Measurements from ENCODE around the gene HACD2. TPM values are rescaled to one million over a fixed set of nuclear protein-coding genes. Genes with fewer than 3 reads are reported as not detected.

The HACD2 gene
- polyA plus RNA-seq, 2 of the 4 experiments (the other 2 are of a cell fraction) = 41.8 to 97.7 TPM

DNA sequence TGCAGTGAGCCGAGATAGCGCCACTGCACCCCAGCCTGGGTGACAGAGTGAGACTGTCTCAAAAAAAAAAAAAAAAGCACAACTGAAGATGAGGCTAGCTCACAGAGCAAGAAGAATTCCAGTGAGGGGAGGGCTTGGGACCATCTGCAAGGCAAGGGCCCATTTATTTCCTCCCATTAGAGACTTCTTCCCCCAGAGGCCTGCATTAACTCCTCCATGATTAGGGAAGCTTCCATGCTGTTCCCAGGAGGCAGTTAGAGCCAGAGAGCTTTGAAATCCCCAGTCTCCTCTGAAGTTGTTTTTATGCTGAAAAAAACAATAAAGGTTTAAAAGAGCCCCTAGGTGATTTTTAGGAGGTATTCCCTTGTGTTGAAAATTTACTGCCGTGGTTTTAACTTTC, 81.7 kb downstream of the HACD2 start:
- Histone ChIP-seq H3K4me2 (no peak overlapping the region), H3K4me1 (no peaks in the 10 kb centered on the region), H3K4me3 (no peak overlapping the region), H3K27ac (no peak overlapping the region), H3K9me3 (no peaks in the 10 kb centered on the region)
- WGBS (ENCODE audit: missing lambda C conversion rate) = 92% methylated on average over 3 of the region's 3 CpGs
- no peak for ATAC-seq
- no peak for DNase-seq (ENCODE audit: low read depth in 1 of 2, low spot score in 1 of 2)
- no peak for TF ChIP-seq ZSCAN20 (CRISPR knock-in tag; IDR thresholded peaks at IDR 0.05)
- TF ChIP-seq, protein P1, sequence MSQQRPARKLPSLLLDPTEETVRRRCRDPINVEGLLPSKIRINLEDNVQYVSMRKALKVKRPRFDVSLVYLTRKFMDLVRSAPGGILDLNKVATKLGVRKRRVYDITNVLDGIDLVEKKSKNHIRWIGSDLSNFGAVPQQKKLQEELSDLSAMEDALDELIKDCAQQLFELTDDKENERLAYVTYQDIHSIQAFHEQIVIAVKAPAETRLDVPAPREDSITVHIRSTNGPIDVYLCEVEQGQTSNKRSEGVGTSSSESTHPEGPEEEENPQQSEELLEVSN (IDR thresholded peaks at IDR 0.05; ENCODE audit: borderline replicate concordance, low read depth) = no peak
- TF ChIP-seq EHMT2 (IDR thresholded peaks at IDR 0.05; ENCODE audit: low read depth) = no peak
- TF ChIP-seq JUNB (IDR thresholded peaks at IDR 0.05) = no peak
- TF ChIP-seq, protein P2, sequence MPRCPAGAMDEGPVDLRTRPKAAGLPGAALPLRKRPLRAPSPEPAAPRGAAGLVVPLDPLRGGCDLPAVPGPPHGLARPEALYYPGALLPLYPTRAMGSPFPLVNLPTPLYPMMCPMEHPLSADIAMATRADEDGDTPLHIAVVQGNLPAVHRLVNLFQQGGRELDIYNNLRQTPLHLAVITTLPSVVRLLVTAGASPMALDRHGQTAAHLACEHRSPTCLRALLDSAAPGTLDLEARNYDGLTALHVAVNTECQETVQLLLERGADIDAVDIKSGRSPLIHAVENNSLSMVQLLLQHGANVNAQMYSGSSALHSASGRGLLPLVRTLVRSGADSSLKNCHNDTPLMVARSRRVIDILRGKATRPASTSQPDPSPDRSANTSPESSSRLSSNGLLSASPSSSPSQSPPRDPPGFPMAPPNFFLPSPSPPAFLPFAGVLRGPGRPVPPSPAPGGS (IDR thresholded peaks at IDR 0.05) = no peak
- TF ChIP-seq NR3C1 (IDR thresholded peaks at IDR 0.05) = no peak
- TF ChIP-seq, protein P3, sequence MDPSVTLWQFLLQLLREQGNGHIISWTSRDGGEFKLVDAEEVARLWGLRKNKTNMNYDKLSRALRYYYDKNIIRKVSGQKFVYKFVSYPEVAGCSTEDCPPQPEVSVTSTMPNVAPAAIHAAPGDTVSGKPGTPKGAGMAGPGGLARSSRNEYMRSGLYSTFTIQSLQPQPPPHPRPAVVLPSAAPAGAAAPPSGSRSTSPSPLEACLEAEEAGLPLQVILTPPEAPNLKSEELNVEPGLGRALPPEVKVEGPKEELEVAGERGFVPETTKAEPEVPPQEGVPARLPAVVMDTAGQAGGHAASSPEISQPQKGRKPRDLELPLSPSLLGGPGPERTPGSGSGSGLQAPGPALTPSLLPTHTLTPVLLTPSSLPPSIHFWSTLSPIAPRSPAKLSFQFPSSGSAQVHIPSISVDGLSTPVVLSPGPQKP (IDR thresholded peaks at IDR 0.05; ENCODE audit: low read depth, low read length) = no peak
- TF ChIP-seq EHF (CRISPR knock-in tag; IDR thresholded peaks at IDR 0.05) = no peak
- TF ChIP-seq, protein P4, sequence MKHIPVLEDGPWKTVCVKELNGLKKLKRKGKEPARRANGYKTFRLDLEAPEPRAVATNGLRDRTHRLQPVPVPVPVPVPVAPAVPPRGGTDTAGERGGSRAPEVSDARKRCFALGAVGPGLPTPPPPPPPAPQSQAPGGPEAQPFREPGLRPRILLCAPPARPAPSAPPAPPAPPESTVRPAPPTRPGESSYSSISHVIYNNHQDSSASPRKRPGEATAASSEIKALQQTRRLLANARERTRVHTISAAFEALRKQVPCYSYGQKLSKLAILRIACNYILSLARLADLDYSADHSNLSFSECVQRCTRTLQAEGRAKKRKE (CRISPR knock-in tag; IDR thresholded peaks at IDR 0.05; ENCODE audit: low read depth) = no peak
- no peak for TF ChIP-seq CHD4 (IDR thresholded peaks at IDR 0.05; ENCODE audit: borderline replicate concordance)
- POLR2A ChIA-PET = no interaction called here
- CTCF ChIA-PET = interaction anchor here (0.7 to 1.5 kb wide), 4 partner anchors 9 to 104 kb away, joined by 3 to 5 read pairs (median 4); no protein-coding TSS in a partner anchor
- FAIRE-seq = no peak

DNA sequence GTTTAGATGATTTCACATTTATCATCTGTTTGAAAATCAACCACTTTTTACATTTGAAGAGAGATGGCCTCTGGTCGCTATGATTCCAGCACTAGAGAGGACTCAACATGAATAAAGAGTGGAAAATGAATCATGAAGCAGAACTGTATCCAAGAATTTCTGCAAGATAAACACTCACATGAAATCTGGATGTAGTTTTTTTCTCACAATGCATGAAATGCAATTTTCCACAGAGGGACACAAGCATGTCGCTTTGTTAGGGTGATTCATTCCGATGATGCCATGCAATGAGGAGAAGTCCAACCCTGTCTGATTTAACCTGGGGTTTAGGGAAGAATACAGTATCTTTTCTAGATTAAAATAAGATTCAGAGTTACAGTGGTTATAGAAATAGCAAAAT, 85.5 kb downstream of the HACD2 start:
- 95% methylated on average over 3 of the region's 3 CpGs for WGBS (ENCODE audit: missing lambda C conversion rate)
- Histone ChIP-seq H3K4me2 (no peak overlapping the region), H3K27ac (no peak overlapping the region), H3K4me1 (no peaks in the 10 kb centered on the region), H3K4me3 (no peak overlapping the region), H3K9me3 (no peaks in the 10 kb centered on the region)
- DNase-seq (ENCODE audit: low read depth in 1 of 2, low spot score in 1 of 2) (no peak), ATAC-seq (no peak), FAIRE-seq (no peak)
- ChIA-PET CTCF (no interaction called here), POLR2A (no interaction called here)
- no peak for TF ChIP-seq RARB (CRISPR knock-in tag; IDR thresholded peaks at IDR 0.05)
- TF ChIP-seq EHMT2 (IDR thresholded peaks at IDR 0.05; ENCODE audit: low read depth) = no peak
- no peak for TF ChIP-seq MAFK (IDR thresholded peaks at IDR 0.05; ENCODE audit: partially characterized antibody)
- TF ChIP-seq, protein P2 (IDR thresholded peaks at IDR 0.05) = no peak
- no peak for TF ChIP-seq SMC3 (IDR thresholded peaks at IDR 0.05)
- TF ChIP-seq HOXB13 (CRISPR knock-in tag; IDR thresholded peaks at IDR 0.05; ENCODE audit: low read depth) = no peak
- TF ChIP-seq NPAS2 (CRISPR knock-in tag; IDR thresholded peaks at IDR 0.05; ENCODE audit: borderline replicate concordance) = no peak

DNA sequence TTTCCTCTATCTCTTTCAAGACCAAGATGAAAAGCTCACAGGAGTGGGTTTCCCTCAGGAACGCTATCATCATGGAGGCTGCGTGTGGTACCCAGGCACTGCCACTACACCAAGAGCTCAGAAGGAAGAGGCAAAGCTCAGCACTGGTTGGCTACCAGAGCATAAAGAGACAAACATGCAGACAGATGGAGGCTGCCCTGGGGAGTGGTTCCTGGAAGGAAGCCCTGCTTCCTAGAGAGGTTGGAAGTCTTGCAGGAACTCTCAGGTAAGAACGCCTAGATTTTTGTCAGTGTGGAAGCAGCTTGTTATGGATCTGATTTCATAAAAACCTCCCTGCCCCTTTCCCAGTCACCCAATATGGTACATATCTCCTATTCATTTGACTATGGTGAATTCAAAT, 86.1 kb downstream of the HACD2 start:
- no peak for DNase-seq (ENCODE audit: low read depth in 1 of 2, low spot score in 1 of 2)
- Histone ChIP-seq H3K27ac (no peak overlapping the region), H3K4me1 (no peaks in the 10 kb centered on the region), H3K9me3 (no peaks in the 10 kb centered on the region), H3K4me2 (no peak overlapping the region), H3K4me3 (no peak overlapping the region)
- FAIRE-seq = no peak
- ATAC-seq = no peak
- ChIA-PET POLR2A (no interaction called here), CTCF (interaction anchor here (0.8 to 1.8 kb wide), 4 partner anchors 9 to 162 kb away, joined by 3 to 7 read pairs (median 3); no protein-coding TSS in a partner anchor)
- 90% methylated on average over 3 of the region's 3 CpGs for WGBS (ENCODE audit: missing lambda C conversion rate)
- TF ChIP-seq, protein P2 (IDR thresholded peaks at IDR 0.05) = no peak
- TF ChIP-seq, protein P5, sequence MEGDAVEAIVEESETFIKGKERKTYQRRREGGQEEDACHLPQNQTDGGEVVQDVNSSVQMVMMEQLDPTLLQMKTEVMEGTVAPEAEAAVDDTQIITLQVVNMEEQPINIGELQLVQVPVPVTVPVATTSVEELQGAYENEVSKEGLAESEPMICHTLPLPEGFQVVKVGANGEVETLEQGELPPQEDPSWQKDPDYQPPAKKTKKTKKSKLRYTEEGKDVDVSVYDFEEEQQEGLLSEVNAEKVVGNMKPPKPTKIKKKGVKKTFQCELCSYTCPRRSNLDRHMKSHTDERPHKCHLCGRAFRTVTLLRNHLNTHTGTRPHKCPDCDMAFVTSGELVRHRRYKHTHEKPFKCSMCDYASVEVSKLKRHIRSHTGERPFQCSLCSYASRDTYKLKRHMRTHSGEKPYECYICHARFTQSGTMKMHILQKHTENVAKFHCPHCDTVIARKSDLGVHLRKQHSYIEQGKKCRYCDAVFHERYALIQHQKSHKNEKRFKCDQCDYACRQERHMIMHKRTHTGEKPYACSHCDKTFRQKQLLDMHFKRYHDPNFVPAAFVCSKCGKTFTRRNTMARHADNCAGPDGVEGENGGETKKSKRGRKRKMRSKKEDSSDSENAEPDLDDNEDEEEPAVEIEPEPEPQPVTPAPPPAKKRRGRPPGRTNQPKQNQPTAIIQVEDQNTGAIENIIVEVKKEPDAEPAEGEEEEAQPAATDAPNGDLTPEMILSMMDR (IDR thresholded peaks at IDR 0.05) = no peak
- TF ChIP-seq RARB (CRISPR knock-in tag; IDR thresholded peaks at IDR 0.05) (no peak), RNF2 (IDR thresholded peaks at IDR 0.05; ENCODE audit: borderline replicate concordance, low read depth) (no peak), NR3C1 (IDR thresholded peaks at IDR 0.05) (no peak), NPAS2 (CRISPR knock-in tag; IDR thresholded peaks at IDR 0.05; ENCODE audit: borderline replicate concordance) (no peak), FOSL2 (IDR thresholded peaks at IDR 0.05) (no peak), FOSL2 (CRISPR knock-in tag; IDR thresholded peaks at IDR 0.05) (no peak)
- TF ChIP-seq, protein P6, sequence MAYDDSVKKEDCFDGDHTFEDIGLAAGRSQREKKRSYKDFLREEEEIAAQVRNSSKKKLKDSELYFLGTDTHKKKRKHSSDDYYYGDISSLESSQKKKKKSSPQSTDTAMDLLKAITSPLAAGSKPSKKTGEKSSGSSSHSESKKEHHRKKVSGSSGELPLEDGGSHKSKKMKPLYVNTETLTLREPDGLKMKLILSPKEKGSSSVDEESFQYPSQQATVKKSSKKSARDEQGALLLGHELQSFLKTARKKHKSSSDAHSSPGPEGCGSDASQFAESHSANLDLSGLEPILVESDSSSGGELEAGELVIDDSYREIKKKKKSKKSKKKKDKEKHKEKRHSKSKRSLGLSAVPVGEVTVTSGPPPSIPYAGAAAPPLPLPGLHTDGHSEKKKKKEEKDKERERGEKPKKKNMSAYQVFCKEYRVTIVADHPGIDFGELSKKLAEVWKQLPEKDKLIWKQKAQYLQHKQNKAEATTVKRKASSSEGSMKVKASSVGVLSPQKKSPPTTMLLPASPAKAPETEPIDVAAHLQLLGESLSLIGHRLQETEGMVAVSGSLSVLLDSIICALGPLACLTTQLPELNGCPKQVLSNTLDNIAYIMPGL (CRISPR knock-in tag; IDR thresholded peaks at IDR 0.05; ENCODE audit: borderline replicate concordance) = no peak
- TF ChIP-seq, protein P7, sequence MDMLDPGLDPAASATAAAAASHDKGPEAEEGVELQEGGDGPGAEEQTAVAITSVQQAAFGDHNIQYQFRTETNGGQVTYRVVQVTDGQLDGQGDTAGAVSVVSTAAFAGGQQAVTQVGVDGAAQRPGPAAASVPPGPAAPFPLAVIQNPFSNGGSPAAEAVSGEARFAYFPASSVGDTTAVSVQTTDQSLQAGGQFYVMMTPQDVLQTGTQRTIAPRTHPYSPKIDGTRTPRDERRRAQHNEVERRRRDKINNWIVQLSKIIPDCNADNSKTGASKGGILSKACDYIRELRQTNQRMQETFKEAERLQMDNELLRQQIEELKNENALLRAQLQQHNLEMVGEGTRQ (IDR thresholded peaks at IDR 0.05) = no peak

Measured in A549 (cell line).